ENCODE results near the gene NXNL1. TPM values are rescaled to one million over a fixed set of nuclear protein-coding genes. Genes with fewer than 3 reads are reported as not detected.

NXNL1 gene
- total RNA-seq, 1 donor = not detected

DNA sequence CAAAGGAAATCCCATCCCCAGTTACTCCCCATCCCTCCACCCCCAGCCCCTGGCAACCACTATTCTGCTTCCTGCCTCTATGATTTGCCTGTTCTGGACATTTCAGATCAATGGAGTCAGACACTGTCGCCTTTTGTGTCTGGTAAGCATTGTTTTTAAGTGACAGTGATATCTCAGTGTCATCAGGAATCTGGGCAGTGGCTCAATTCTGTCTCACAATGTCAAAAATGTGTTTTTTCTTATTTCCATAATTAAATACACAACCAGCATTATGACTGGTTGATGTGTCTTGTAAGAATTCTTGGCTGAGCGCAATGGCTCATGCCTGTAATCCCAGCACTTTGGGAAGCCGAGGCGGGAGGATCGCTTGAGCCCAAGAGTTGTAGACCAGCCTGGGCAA lies 30.6 kb upstream of the NXNL1 start:
- no peak overlapping the region for H3K4me3 ChIP-seq (ENCODE audit: low read depth, low read length)
- no peak for DNase-seq (ENCODE audit: low read depth)
- no peak for TF ChIP-seq CTCF (IDR thresholded peaks at IDR 0.05; ENCODE audit: insufficient read depth, low read length)

DNA sequence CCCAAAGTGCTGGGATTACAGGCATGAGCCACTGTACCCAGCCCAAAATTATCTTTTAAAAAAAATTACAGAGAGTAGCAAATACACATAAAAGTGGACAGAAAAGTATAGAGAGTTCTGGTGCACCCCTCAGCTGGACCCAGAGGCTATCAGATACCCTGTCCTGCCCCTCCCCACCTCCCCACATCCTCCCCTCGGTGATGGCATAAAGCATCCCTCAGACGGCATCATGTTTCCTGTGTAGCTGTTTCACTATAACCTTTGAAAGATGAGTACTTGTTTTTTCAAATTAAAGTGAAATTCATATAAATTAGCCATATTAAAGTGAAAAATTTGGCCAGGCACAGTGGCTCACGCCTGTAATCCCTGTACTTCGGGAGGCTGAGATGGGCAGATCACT lies 29.7 kb upstream of the NXNL1 start:
- no peak for DNase-seq (ENCODE audit: low read depth)
- no peak overlapping the region for H3K4me3 ChIP-seq (ENCODE audit: low read depth, low read length)
- TF ChIP-seq CTCF (IDR thresholded peaks at IDR 0.05; ENCODE audit: insufficient read depth, low read length) = no peak

- no peak for DNase-seq (ENCODE audit: low read depth)
- TF ChIP-seq CTCF (IDR thresholded peaks at IDR 0.05; ENCODE audit: insufficient read depth, low read length) = no peak
- H3K4me3 ChIP-seq (ENCODE audit: low read depth, low read length) = no peak overlapping the region
Observed at GRCh38 chr19:17489392-17490030, 28.8 kb upstream of the NXNL1 start.

- H3K4me3 ChIP-seq (ENCODE audit: low read depth, low read length) = no peak overlapping the region
- TF ChIP-seq CTCF (IDR thresholded peaks at IDR 0.05; ENCODE audit: insufficient read depth, low read length) = no peak
- no peak for DNase-seq (ENCODE audit: low read depth)
Observed at GRCh38 chr19:17488593-17489391, 28.1 kb upstream of the NXNL1 start.

DNA sequence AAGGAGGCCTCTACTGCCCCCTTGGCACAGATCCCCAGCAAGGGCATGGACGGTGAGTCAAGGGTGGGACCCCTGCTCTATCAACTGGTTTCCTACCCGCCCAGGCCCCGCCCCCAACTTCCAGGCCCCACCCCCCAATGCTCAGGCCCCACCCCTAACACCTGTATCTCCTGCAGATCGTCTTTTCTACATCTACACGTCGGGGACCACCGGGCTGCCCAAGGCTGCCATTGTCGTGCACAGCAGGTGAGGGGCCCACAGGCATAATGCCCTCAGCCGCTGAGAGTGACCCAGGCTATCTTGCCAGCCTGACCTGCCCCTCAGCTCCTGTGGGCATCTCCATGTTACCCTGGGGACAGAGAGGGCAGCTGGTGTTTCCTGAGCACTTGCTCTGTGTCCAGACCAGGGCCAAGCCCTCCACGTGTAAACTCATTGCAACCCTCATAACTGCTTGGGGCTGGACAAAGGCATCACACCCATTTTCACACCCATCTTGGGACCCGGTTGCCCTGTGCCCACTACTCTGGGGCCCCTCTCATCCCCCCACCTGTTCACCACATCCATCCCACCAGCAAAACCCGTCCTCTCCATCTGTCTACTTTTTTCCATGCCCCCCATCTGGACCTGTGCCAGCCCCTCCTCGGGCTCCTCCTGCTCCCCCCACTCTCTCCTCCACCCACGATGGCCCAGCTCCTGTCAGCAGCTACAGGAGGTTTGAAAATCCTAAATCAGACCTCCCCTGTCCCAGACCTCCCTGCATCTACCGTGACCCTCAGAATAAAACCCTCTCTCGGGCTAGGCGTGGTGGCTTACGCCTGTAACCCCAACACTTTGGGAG lies 26.8 kb upstream of the NXNL1 start:
- DNase-seq (ENCODE audit: low read depth) = no peak
- H3K4me3 ChIP-seq (ENCODE audit: low read depth, low read length) = no peak overlapping the region

More for the DNA sequence above, 26.8 kb upstream of the NXNL1 start:
- TF ChIP-seq CTCF (IDR thresholded peaks at IDR 0.05; ENCODE audit: insufficient read depth, low read length) = no peak
